SK-N-SH (cell line): ENCODE results near the gene SAP30L. TPM values are rescaled to one million over a fixed set of nuclear protein-coding genes. Genes with fewer than 3 reads are reported as not detected.

Source experiments
- CTCF ChIA-PET: fragments of 300-600, 350-600 bp; formaldehyde crosslinking; extraction: SDS; loops from one replicate; lab custom pipeline; 2021; lab: Yijun Ruan, JAX
- POLR2A ChIA-PET: fragments of 350-600 bp; sonication (Branson Sonifier 250); formaldehyde crosslinking; extraction: SDS; loops from one replicate; lab custom pipeline; 2020; ENCODE audit warnings: antibody characterized with exemption, inconsistent platforms; lab: Yijun Ruan, JAX
- DNase-seq: peaks from one replicate; pipeline ENCODE4 v3.0.0; 2012
- H2AFZ ChIP-seq: fragments of 200-600 bp; sonication (generic); 2 replicates; pipeline ENCODE4 v1.8.1; 2016; ENCODE audit warnings: antibody characterized with exemption, mild to moderate bottlenecking, low read depth
- H3F3A ChIP-seq: fragments of 200-600 bp; sonication (generic); replicated peaks from 2 replicates; pipeline ENCODE3; 2016; ENCODE audit warnings: antibody characterized with exemption, mild to moderate bottlenecking; ENCODE audit not compliant: insufficient read depth
- H3K27ac ChIP-seq, 2 experiments: fragments of 200-500 bp in 1 of 2; fragments of 200-600 bp in 1 of 2; sonication (Bioruptor generic) in 1 of 2; sonication (generic), shearing (Covaris generic) in 1 of 2; 2 replicates each; pipeline versions ENCODE4 v1.5.1 to v1.6.1; 2014 to 2016; ENCODE audit warnings: low read depth in 2 of 2, inconsistent platforms in 1 of 2, low read length in 1 of 2, mild to moderate bottlenecking in 1 of 2, mixed read lengths in 1 of 2
- H3K27me3 ChIP-seq: fragments of 200-600 bp; sonication (generic), shearing (Covaris generic); 2 replicates; pipeline ENCODE4 v1.6.1; 2016; ENCODE audit warnings: mixed run types; ENCODE audit not compliant: insufficient read depth
- H3K36me3 ChIP-seq, 2 experiments: fragments of 200-500 bp in 1 of 2; fragments of 200-600 bp in 1 of 2; sonication (Bioruptor generic) in 1 of 2; sonication (generic) in 1 of 2; replicated peaks in 1 of 2; 2 replicates each; pipeline versions ENCODE3 to v1.5.1; 2014 to 2016; ENCODE audit warnings: low read length in 1 of 2, mild to moderate bottlenecking in 1 of 2; ENCODE audit not compliant: insufficient read depth in 2 of 2, control insufficient read depth in 1 of 2
- H3K4me1 ChIP-seq, 2 experiments: fragments of 200-500 bp in 1 of 2; fragments of 200-600 bp in 1 of 2; sonication (Bioruptor generic) in 1 of 2; sonication (generic), shearing (Covaris generic) in 1 of 2; 2 replicates each; pipeline versions ENCODE4 v1.5.1 to v1.6.1; 2014 to 2016; ENCODE audit warnings: low read depth in 1 of 2, low read length in 1 of 2, mixed run types in 1 of 2; ENCODE audit not compliant: insufficient read depth in 2 of 2, control insufficient read depth in 1 of 2
- H3K4me2 ChIP-seq: fragments of 200-600 bp; sonication (generic), shearing (Covaris generic); 2 replicates; pipeline ENCODE4 v1.6.1; 2017; ENCODE audit warnings: mixed run types
- H3K4me3 ChIP-seq, 2 experiments: fragments of 200-500 bp in 1 of 2; fragments of 200-600 bp in 1 of 2; sonication (Bioruptor generic) in 1 of 2; sonication (generic), shearing (Covaris generic) in 1 of 2; 2 replicates each; pipeline versions ENCODE4 v1.5.1 to v1.8.1; 2014 to 2016; ENCODE audit warnings: low read depth in 2 of 2, inconsistent platforms in 1 of 2, low read length in 1 of 2, mild to moderate bottlenecking in 1 of 2, mixed read lengths in 1 of 2, moderate library complexity in 1 of 2
- H3K79me2 ChIP-seq: fragments of 200-600 bp; sonication (generic); 2 replicates; pipeline ENCODE4 v1.8.1; 2017; ENCODE audit warnings: mild to moderate bottlenecking; ENCODE audit not compliant: insufficient read depth
- H3K9ac ChIP-seq: fragments of 200-600 bp; sonication (generic); 2 replicates; pipeline ENCODE4 v1.6.1; 2017; ENCODE audit warnings: mixed run types
- H3K9me2 ChIP-seq: fragments of 200-600 bp; sonication (generic); 2 replicates; pipeline ENCODE4 v1.6.1; 2017; ENCODE audit warnings: mixed run types
- H3K9me3 ChIP-seq: fragments of 200-600 bp; sonication (generic); 2 replicates; pipeline ENCODE4 v1.6.1; 2017; ENCODE audit warnings: mixed run types, mild to moderate bottlenecking, moderate library complexity
- H4K20me1 ChIP-seq: fragments of 200-600 bp; sonication (generic); 2 replicates; pipeline ENCODE4 v1.6.1; 2017; ENCODE audit warnings: mild to moderate bottlenecking, mixed run types; ENCODE audit not compliant: insufficient read depth
- CHD2 ChIP-seq: fragments of 150-350 bp; IDR thresholded peaks from 2 replicates; pipeline ENCODE4 v1.6.1; 2018; ENCODE audit warnings: low read length; ENCODE audit not compliant: partially characterized antibody
- ELF1 ChIP-seq: IDR thresholded peaks from 2 replicates; pipeline ENCODE4 v1.4.0; 2012
- EP300 ChIP-seq, 2 experiments: IDR thresholded peaks; 2 replicates each; pipeline versions ENCODE4 v1.4.0 to v1.6.1; 2012; ENCODE audit warnings: borderline replicate concordance in 1 of 2, low read depth in 1 of 2, low read length in 1 of 2
- EZH2phosphoT487 ChIP-seq: fragments of 200-600 bp; sonication (generic); IDR thresholded peaks from 2 replicates; pipeline ENCODE4 v1.6.1; 2017; ENCODE audit warnings: low read depth, mixed run types, mild to moderate bottlenecking, antibody characterized with exemption, moderate library complexity, borderline replicate concordance
- FOSL2 ChIP-seq: IDR thresholded peaks from 2 replicates; pipeline ENCODE4 v1.4.0; 2012; ENCODE audit warnings: low read depth, mild to moderate bottlenecking, moderate library complexity, borderline replicate concordance
- FOXJ3 ChIP-seq: sonication (generic); formaldehyde crosslinking; IDR thresholded peaks from 2 replicates; pipeline ENCODE4 v1.5.1; 2020; ENCODE audit warnings: mild to moderate bottlenecking, missing genetic modification reagents
- GATA2 ChIP-seq: sonication (generic); formaldehyde crosslinking; IDR thresholded peaks from 2 replicates; pipeline ENCODE4 v1.5.0; 2020; ENCODE audit warnings: mild to moderate bottlenecking, missing genetic modification reagents
- IRF3 ChIP-seq: fragments of 150-350 bp; IDR thresholded peaks from 2 replicates; pipeline ENCODE4 v1.6.1; 2016; ENCODE audit warnings: mild to moderate bottlenecking, low read depth, low read length
- MEF2A ChIP-seq: IDR thresholded peaks from 2 replicates; pipeline ENCODE4 v1.4.0; 2012; ENCODE audit warnings: low read depth, borderline replicate concordance
- NFIC ChIP-seq: IDR thresholded peaks from 2 replicates; pipeline ENCODE4 v1.4.0; 2012; ENCODE audit warnings: borderline replicate concordance
- NRF1 ChIP-seq: IDR thresholded peaks from 2 replicates; pipeline ENCODE4 v1.6.1; 2012; ENCODE audit warnings: low read depth, mild to moderate bottlenecking, low read length
- PBX3 ChIP-seq: IDR thresholded peaks from 2 replicates; pipeline ENCODE4; 2012
- POLR2AphosphoS5 ChIP-seq: IDR thresholded peaks from 2 replicates; pipeline ENCODE4 v1.6.1; 2012; ENCODE audit warnings: low read depth, low read length
- RAD21 ChIP-seq: IDR thresholded peaks from 2 replicates; pipeline ENCODE4 v1.6.1; 2012; ENCODE audit warnings: mild to moderate bottlenecking, low read length
- RCOR1 ChIP-seq: fragments of 150-350 bp; IDR thresholded peaks from 2 replicates; pipeline ENCODE4 v1.6.1; 2017; ENCODE audit warnings: antibody characterized with exemption, low read length
- RFX5 ChIP-seq: IDR thresholded peaks from 2 replicates; pipeline ENCODE4 v1.6.1; 2012; ENCODE audit warnings: mild to moderate bottlenecking, improper control_type of control experiment, low read length
- TCF12 ChIP-seq: IDR thresholded peaks from 2 replicates; pipeline ENCODE4 v1.4.0; 2012
- ZBTB33 ChIP-seq: IDR thresholded peaks from 2 replicates; pipeline ENCODE4 v1.4.0; 2012; ENCODE audit warnings: low read depth, borderline replicate concordance
- WGBS: methylation state at CpG from one replicate; pipeline ENCODE4 v1.1.6; 2017; ENCODE audit warnings: low lambda C conversion rate; 5-methylcytosine and 5-hydroxymethylcytosine counted together
- polyA plus RNA-seq, 3 experiments: library from polyadenylated mRNA; depleted of rRNA; stranded (reverse); fragments of >200 nt; gene quantifications; 2 replicates each; pipeline ENCODE4 v1.2.3, GENCODE V29; 2012
- TF ChIP-seq, protein P1 (sequence below): fragments of 150-350 bp; IDR thresholded peaks from 2 replicates; pipeline ENCODE4 v1.6.1; 2017; ENCODE audit warnings: antibody characterized with exemption, low read length, low read depth, borderline replicate concordance
- TF ChIP-seq, protein P2 (sequence below): IDR thresholded peaks from 2 replicates; pipeline ENCODE4 v1.4.0; 2012; ENCODE audit warnings: low read depth, borderline replicate concordance
- TF ChIP-seq, protein P3 (sequence below): fragments of 200-600 bp; sonication (generic); IDR thresholded peaks from 2 replicates; pipeline ENCODE4 v1.6.1; 2017; ENCODE audit warnings: antibody characterized with exemption, mild to moderate bottlenecking, moderate library complexity

Gene SAP30L
- polyA plus RNA-seq, 1 of the 3 experiments (the other 2 are of a cell fraction): 26.6 TPM

DNA sequence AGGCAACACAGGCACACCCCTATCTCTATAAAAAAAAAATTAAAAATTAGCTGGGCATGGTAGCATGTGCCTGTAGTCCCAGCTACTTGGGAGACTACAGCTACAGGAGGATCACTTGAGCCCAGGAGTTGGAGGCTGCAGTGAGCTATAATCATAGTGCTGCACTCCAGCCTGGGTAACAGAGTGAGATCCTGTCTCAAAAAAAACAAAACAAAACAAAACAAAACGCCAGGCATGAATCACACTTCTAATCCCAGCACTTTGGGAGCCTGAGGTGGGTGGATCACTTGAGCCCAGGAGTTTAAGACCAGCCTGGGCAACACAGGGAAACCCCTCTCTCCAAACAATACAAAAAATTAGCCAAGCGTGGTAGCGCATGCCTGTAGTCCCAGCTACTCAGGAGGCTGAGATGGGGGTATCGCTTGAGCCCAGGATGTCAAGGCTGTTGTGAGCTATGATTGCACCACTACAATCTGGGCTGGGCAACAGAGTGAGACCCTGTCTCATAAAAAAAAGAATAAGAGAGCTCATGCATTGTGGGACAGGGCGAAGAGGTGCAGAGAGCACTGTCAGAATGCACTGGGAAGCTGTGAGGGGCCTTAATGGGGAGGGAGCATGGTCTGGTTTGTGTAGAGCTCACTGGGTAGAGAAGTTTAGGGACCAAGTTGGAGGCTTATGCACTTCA, 8.4 kb upstream of the SAP30L start:
- Histone ChIP-seq H3K27ac (no peak overlapping the region), H3K79me2 (no peaks in the 10 kb centered on the region), H2AFZ (no peak overlapping the region), H4K20me1 (no peaks in the 10 kb centered on the region), H3K4me2 (no peak overlapping the region), H3K36me3 (peaks cover 42 to 47% of the 10 kb centered on the region in 2 experiments), H3K9me3 (no peaks in the 10 kb centered on the region), H3K4me1 (no peaks in the 10 kb centered on the region), H3F3A (peaks cover 11% of the 10 kb centered on the region), H3K4me3 (no peak overlapping the region), H3K27me3 (no peaks in the 10 kb centered on the region), H3K9me2 (no peaks in the 10 kb centered on the region), H3K9ac (no peak overlapping the region)
- DNase-seq: no peak
- ChIA-PET CTCF (no interaction called here), POLR2A (no interaction called here)
- TF ChIP-seq CHD2: no peak
- TF ChIP-seq RCOR1: no peak
- TF ChIP-seq, protein P1, sequence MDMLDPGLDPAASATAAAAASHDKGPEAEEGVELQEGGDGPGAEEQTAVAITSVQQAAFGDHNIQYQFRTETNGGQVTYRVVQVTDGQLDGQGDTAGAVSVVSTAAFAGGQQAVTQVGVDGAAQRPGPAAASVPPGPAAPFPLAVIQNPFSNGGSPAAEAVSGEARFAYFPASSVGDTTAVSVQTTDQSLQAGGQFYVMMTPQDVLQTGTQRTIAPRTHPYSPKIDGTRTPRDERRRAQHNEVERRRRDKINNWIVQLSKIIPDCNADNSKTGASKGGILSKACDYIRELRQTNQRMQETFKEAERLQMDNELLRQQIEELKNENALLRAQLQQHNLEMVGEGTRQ: no peak
- no peak for TF ChIP-seq RFX5
- no peak for TF ChIP-seq FOXJ3
- no peak for TF ChIP-seq NRF1
- no peak for TF ChIP-seq MEF2A
- TF ChIP-seq EZH2phosphoT487: no peak
- no peak for TF ChIP-seq RAD21
- TF ChIP-seq EP300 (IDR thresholded peaks at IDR 0.05; ENCODE audit: borderline replicate concordance in 1 of 2, low read depth in 1 of 2, low read length in 1 of 2): no peak
- 94% methylated on average over 5 of the region's 5 CpGs for WGBS

- H3K9me3 ChIP-seq: no peaks in the 10 kb centered on the region
- H4K20me1 ChIP-seq: no peaks in the 10 kb centered on the region
- DNase-seq: no peak
- H3K4me3 ChIP-seq: no peak overlapping the region
- H3F3A ChIP-seq: peaks cover 4% of the 10 kb centered on the region
- H3K4me1 ChIP-seq: peaks cover 0 to 4% of the 10 kb centered on the region in 2 experiments; a peak in 2 of 4 replicates
- peaks cover 18% of the 10 kb centered on the region for H3K79me2 ChIP-seq
- H3K4me2 ChIP-seq: no peak overlapping the region
- POLR2A ChIA-PET: no interaction called here
- no peak overlapping the region for H3K9ac ChIP-seq
- no peaks in the 10 kb centered on the region for H3K9me2 ChIP-seq
- H3K36me3 ChIP-seq: peaks cover 33 to 49% of the 10 kb centered on the region in 2 experiments
- no peak overlapping the region for H2AFZ ChIP-seq
- no peaks in the 10 kb centered on the region for H3K27me3 ChIP-seq
- no peak overlapping the region for H3K27ac ChIP-seq
- CTCF ChIA-PET: interaction anchor here (1.0 to 2.5 kb wide), 2 partner anchors 18 to 36 kb away, joined by 3 to 7 read pairs; no protein-coding TSS in a partner anchor
- 82% methylated on average over 5 of the region's 5 CpGs for WGBS
- TF ChIP-seq NFIC (no peak), PBX3 (no peak), POLR2AphosphoS5 (no peak), IRF3 (no peak), GATA2 (CRISPR knock-in tag) (no peak), TCF12 (no peak), ELF1 (no peak), NRF1 (no peak), ZBTB33 (no peak), FOSL2 (no peak)
- TF ChIP-seq, protein P2, sequence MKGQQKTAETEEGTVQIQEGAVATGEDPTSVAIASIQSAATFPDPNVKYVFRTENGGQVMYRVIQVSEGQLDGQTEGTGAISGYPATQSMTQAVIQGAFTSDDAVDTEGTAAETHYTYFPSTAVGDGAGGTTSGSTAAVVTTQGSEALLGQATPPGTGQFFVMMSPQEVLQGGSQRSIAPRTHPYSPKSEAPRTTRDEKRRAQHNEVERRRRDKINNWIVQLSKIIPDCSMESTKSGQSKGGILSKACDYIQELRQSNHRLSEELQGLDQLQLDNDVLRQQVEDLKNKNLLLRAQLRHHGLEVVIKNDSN: no peak
- TF ChIP-seq, protein P3, sequence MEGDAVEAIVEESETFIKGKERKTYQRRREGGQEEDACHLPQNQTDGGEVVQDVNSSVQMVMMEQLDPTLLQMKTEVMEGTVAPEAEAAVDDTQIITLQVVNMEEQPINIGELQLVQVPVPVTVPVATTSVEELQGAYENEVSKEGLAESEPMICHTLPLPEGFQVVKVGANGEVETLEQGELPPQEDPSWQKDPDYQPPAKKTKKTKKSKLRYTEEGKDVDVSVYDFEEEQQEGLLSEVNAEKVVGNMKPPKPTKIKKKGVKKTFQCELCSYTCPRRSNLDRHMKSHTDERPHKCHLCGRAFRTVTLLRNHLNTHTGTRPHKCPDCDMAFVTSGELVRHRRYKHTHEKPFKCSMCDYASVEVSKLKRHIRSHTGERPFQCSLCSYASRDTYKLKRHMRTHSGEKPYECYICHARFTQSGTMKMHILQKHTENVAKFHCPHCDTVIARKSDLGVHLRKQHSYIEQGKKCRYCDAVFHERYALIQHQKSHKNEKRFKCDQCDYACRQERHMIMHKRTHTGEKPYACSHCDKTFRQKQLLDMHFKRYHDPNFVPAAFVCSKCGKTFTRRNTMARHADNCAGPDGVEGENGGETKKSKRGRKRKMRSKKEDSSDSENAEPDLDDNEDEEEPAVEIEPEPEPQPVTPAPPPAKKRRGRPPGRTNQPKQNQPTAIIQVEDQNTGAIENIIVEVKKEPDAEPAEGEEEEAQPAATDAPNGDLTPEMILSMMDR: no peak
Observed at GRCh38 chr5:154440540-154440939, 5.3 kb upstream of the SAP30L start.
